OCI-LY3 (cell line): Measurements from ENCODE around the gene MARF1.

Experiments used
- EZH2phosphoT487 ChIP-seq: fragments of 200-600 bp; shearing (Covaris generic); IDR thresholded peaks from 2 replicates; pipeline ENCODE4 v1.6.1; 2018; ENCODE audit warnings: antibody characterized with exemption, mixed run types, low read depth
- TF ChIP-seq, protein P1 (sequence below): fragments of 200-600, 300-600 bp; sonication (generic); IDR thresholded peaks from 2 replicates; pipeline ENCODE4 v1.5.1; 2014; ENCODE audit warnings: antibody characterized with exemption, low read length, low read depth

DNA sequence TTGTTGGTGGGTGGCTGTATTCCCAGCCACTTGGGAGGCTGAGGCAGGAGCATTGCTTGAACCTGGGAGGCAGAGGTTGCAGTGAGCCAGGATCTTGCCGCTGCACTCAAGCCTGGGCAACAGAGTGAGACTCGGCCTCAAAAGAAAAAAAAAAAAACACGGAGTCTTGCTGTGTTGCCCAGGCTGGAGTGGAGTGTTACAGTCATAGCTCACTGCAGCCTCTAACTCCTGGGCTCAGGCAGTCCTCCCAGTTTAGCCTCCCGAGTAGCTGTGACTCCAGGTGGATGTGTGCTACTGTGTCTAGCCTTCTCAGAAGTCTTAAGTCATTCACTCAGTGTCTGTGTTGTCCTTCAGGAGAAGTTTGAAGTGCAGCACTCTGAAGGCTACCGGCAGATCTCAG lies 34.5 kb upstream of the MARF1 start:
- TF ChIP-seq, protein P1, sequence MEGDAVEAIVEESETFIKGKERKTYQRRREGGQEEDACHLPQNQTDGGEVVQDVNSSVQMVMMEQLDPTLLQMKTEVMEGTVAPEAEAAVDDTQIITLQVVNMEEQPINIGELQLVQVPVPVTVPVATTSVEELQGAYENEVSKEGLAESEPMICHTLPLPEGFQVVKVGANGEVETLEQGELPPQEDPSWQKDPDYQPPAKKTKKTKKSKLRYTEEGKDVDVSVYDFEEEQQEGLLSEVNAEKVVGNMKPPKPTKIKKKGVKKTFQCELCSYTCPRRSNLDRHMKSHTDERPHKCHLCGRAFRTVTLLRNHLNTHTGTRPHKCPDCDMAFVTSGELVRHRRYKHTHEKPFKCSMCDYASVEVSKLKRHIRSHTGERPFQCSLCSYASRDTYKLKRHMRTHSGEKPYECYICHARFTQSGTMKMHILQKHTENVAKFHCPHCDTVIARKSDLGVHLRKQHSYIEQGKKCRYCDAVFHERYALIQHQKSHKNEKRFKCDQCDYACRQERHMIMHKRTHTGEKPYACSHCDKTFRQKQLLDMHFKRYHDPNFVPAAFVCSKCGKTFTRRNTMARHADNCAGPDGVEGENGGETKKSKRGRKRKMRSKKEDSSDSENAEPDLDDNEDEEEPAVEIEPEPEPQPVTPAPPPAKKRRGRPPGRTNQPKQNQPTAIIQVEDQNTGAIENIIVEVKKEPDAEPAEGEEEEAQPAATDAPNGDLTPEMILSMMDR, result no peak
- TF ChIP-seq EZH2phosphoT487, result no peak
